Fibroblast of lung (primary cell): ENCODE results near the gene MLXIP. TPM values are rescaled to one million over a fixed set of nuclear protein-coding genes. Genes with fewer than 3 reads are reported as not detected.

Experiments used
- DNase-seq, 2 donors: peaks; one replicate each; pipeline versions ENCODE4 v3.0.0 to v3.0.0-alpha.2; 2010; ENCODE audit warnings: low read depth in 2 of 2
- H2AFZ ChIP-seq: 2 replicates; pipeline ENCODE4 v1.5.1; 2012; ENCODE audit warnings: low read length, control low read depth, inconsistent platforms
- H3K27ac ChIP-seq: 2 replicates; pipeline ENCODE4 v1.5.1; 2011; ENCODE audit warnings: low read length, control low read depth; ENCODE audit not compliant: insufficient read depth
- H3K27me3 ChIP-seq: 2 replicates; pipeline ENCODE4 v1.5.1; 2011; ENCODE audit warnings: mild to moderate bottlenecking, low read length; ENCODE audit not compliant: control insufficient read depth, insufficient read depth
- H3K36me3 ChIP-seq: 2 replicates; pipeline ENCODE4 v1.5.1; 2011; ENCODE audit warnings: low read length; ENCODE audit not compliant: control insufficient read depth, insufficient read depth
- H3K4me1 ChIP-seq: 2 replicates; pipeline ENCODE4 v1.5.1; 2011; ENCODE audit warnings: low read length; ENCODE audit not compliant: control insufficient read depth, insufficient read depth; ENCODE audit errors: extremely low read depth
- H3K4me2 ChIP-seq: 2 replicates; pipeline ENCODE4 v1.5.1; 2011; ENCODE audit warnings: low read length, control low read depth; ENCODE audit not compliant: insufficient read depth; ENCODE audit errors: extremely low read depth
- H3K4me3 ChIP-seq, 4 experiments: fragments of 200-600 bp in 1 of 4; sonication (generic) in 1 of 4; replicated peaks in 1 of 4; 2 replicates each; pipeline ENCODE4 v1.5.1; 2011 to 2016; ENCODE audit warnings: low read length in 4 of 4, low read depth in 3 of 4, mild to moderate bottlenecking in 3 of 4, control low read depth in 2 of 4, inconsistent platforms in 1 of 4, mixed read lengths in 1 of 4; ENCODE audit not compliant: insufficient read depth in 1 of 4; ENCODE audit errors: control extremely low read depth in 1 of 4
- H3K79me2 ChIP-seq: 2 replicates; pipeline ENCODE4 v1.5.1; 2012; ENCODE audit warnings: mild to moderate bottlenecking, low read length, inconsistent platforms; ENCODE audit not compliant: control insufficient read depth, insufficient read depth
- H3K9ac ChIP-seq: 2 replicates; pipeline ENCODE4 v1.5.1; 2011; ENCODE audit warnings: mild to moderate bottlenecking, low read length, control low read depth; ENCODE audit not compliant: insufficient read depth
- H3K9me3 ChIP-seq: 2 replicates; pipeline ENCODE4 v1.5.1; 2012; ENCODE audit warnings: low read depth, low read length; ENCODE audit not compliant: control insufficient read depth, insufficient read depth
- H4K20me1 ChIP-seq: 2 replicates; pipeline ENCODE4 v1.5.1; 2011; ENCODE audit warnings: low read length; ENCODE audit not compliant: control insufficient read depth, insufficient read depth; ENCODE audit errors: extremely low read depth
- EZH2 ChIP-seq: IDR thresholded peaks from 2 replicates; pipeline ENCODE4 v1.5.1; 2012; ENCODE audit warnings: low read length, control low read depth, mild to moderate bottlenecking; ENCODE audit errors: missing control alignments
- polyA plus RNA-seq, 2 donors: library from polyadenylated mRNA; depleted of rRNA in 1 of 2; stranded (reverse) in 1 of 2; unstranded in 1 of 2; fragments of >200 nt; gene quantifications; 2 replicates each; pipeline ENCODE4 v1.2.1, GENCODE V29; 2011 to 2012; ENCODE audit warnings: missing spikeins in 1 of 2
- total RNA-seq: library from RNA; depleted of rRNA; stranded (reverse); fragments of >200 nt; gene quantifications from 2 replicates; pipeline ENCODE4 v1.2.1, GENCODE V29; 2014
- TF ChIP-seq, protein P1 (sequence below), 2 donors: IDR thresholded peaks in 1 of 2; conservative IDR thresholded peaks in 1 of 2; 1 replicate in 1 of 2; 2 replicates in 1 of 2; pipeline ENCODE4 v1.5.1; 2011 to 2012; ENCODE audit warnings: low read length in 2 of 2, control low read depth in 1 of 2, inconsistent platforms in 1 of 2, low read depth in 1 of 2, mild to moderate bottlenecking in 1 of 2

Gene MLXIP
- total and polyA plus RNA-seq, 2 donors (not counting 1 experiment from before 2014, with no cell fraction given): 6.6 to 17.0 TPM

DNA sequence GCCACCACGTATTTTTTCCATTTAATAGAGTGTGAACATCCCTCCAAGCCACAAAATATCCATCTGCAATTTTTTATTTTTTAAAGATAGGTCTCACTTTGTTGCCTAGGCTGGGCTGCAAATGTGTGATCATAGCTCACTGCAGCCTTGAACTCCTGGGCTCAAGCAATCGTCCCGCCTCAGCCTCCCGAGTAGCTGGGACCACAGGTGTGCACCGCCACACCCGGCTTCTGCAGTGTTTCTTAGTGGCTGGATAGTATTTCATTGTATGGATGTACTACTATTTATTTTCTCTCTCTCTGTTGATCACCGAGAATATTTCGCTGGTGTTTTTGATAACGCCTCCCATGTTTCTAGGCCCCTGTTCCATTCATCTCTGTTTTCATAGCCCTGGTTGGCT lies 17.5 kb downstream of the MLXIP start:
- no peak overlapping the region for H3K9ac ChIP-seq
- no peaks in the 10 kb centered on the region for H3K36me3 ChIP-seq
- H3K9me3 ChIP-seq: no peaks in the 10 kb centered on the region
- no peak for TF ChIP-seq EZH2
- TF ChIP-seq, protein P1, sequence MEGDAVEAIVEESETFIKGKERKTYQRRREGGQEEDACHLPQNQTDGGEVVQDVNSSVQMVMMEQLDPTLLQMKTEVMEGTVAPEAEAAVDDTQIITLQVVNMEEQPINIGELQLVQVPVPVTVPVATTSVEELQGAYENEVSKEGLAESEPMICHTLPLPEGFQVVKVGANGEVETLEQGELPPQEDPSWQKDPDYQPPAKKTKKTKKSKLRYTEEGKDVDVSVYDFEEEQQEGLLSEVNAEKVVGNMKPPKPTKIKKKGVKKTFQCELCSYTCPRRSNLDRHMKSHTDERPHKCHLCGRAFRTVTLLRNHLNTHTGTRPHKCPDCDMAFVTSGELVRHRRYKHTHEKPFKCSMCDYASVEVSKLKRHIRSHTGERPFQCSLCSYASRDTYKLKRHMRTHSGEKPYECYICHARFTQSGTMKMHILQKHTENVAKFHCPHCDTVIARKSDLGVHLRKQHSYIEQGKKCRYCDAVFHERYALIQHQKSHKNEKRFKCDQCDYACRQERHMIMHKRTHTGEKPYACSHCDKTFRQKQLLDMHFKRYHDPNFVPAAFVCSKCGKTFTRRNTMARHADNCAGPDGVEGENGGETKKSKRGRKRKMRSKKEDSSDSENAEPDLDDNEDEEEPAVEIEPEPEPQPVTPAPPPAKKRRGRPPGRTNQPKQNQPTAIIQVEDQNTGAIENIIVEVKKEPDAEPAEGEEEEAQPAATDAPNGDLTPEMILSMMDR (conservative IDR thresholded peaks at IDR 0.05 in 1 of 2, IDR thresholded peaks at IDR 0.05 in 1 of 2; ENCODE audit: low read depth in 1 of 2, low read length in 2 of 2): no peak
- peak overlapping the region; percentile 52 for H3K27ac ChIP-seq
- H3K27me3 ChIP-seq: no peaks in the 10 kb centered on the region
- no peak for DNase-seq
- H2AFZ ChIP-seq: no peak overlapping the region
- H3K4me3 ChIP-seq: no peak overlapping the region
- peaks cover 21% of the 10 kb centered on the region for H3K4me1 ChIP-seq
- H3K79me2 ChIP-seq: peaks cover 57% of the 10 kb centered on the region
- no peaks in the 10 kb centered on the region for H4K20me1 ChIP-seq
- no peak overlapping the region for H3K4me2 ChIP-seq

DNA sequence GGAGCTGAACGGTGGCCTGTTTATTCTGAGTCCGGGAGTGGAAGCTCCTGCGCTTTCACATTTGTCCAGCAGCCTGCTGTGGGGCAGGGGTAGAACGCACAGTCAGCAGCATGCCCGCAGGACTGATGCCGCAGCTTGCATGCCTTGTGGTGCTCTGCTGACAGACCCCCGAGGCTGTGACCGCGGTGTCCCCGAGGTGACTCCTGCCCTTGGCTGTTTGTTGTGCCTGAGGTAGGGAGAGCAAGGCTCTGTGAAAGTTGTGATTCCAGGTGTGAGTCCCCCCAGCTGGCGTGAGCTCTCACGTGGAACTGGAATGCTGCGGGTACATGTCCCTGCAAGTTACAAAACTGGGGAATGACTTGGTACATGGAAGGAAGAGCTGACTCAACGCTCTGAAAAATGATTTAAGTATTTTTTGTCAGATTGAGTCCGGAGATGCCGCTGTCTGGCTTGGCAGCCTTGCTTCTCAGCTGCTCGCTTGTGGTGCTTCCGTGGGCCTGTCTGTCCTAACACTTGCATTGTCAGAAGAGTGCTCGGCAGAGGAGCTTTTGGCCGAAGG lies 18.1 kb downstream of the MLXIP start:
- H2AFZ ChIP-seq: no peak overlapping the region

DNA sequence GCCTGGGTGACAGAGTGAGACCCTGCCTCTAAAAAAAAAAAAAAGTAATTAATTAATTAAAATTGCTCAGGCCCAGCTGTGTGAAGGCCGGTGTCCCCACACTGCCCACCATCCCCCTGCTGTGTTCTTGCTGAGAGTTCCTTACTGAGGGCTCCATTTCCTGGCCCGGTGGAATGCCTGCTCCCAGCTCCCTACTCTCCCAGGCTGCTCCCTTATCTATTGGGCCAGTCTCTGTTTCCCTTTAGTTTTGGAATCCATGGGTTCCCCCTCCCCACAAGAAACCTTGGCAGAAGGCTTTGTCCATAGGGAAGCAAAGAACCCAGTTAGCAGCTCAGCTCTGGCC lies 19.0 kb downstream of the MLXIP start:
- no peak for DNase-seq

More for the DNA sequence above, 18.1 kb downstream of the MLXIP start:
- peak overlapping the region; percentile 52 for H3K27ac ChIP-seq
- H3K9ac ChIP-seq: no peak overlapping the region
- no peaks in the 10 kb centered on the region for H4K20me1 ChIP-seq
- H3K9me3 ChIP-seq: no peaks in the 10 kb centered on the region
- no peak overlapping the region for H3K4me3 ChIP-seq
- H3K27me3 ChIP-seq: no peaks in the 10 kb centered on the region
- peaks cover 55% of the 10 kb centered on the region for H3K79me2 ChIP-seq
- DNase-seq: peak; percentile 78 to 82
- no peak for TF ChIP-seq EZH2
- TF ChIP-seq, protein P1 (conservative IDR thresholded peaks at IDR 0.05 in 1 of 2, IDR thresholded peaks at IDR 0.05 in 1 of 2; ENCODE audit: low read depth in 1 of 2, low read length in 2 of 2): no peak
- peak overlapping the region; percentile 40 for H3K4me2 ChIP-seq
- peaks cover 18% of the 10 kb centered on the region for H3K4me1 ChIP-seq
- H3K36me3 ChIP-seq: no peaks in the 10 kb centered on the region

More for the DNA sequence above, 19.0 kb downstream of the MLXIP start:
- peaks cover 49% of the 10 kb centered on the region for H3K79me2 ChIP-seq
- H3K27ac ChIP-seq: peak overlapping the region; percentile 68
- H3K27me3 ChIP-seq: no peaks in the 10 kb centered on the region
- H3K4me2 ChIP-seq: peak overlapping the region; percentile 74
- no peaks in the 10 kb centered on the region for H3K9me3 ChIP-seq
- no peaks in the 10 kb centered on the region for H3K36me3 ChIP-seq
- H3K9ac ChIP-seq: no peak overlapping the region
- H2AFZ ChIP-seq: no peak overlapping the region
- no peak overlapping the region for H3K4me3 ChIP-seq
- H4K20me1 ChIP-seq: no peaks in the 10 kb centered on the region
- no peak for TF ChIP-seq EZH2
- TF ChIP-seq, protein P1 (conservative IDR thresholded peaks at IDR 0.05 in 1 of 2, IDR thresholded peaks at IDR 0.05 in 1 of 2; ENCODE audit: low read depth in 1 of 2, low read length in 2 of 2): no peak
- peaks cover 17% of the 10 kb centered on the region for H3K4me1 ChIP-seq
